B cell (primary cell): ENCODE data around the gene ASMTL.

Source experiments
- EZH2 ChIP-seq: IDR thresholded peaks from 2 replicates; pipeline ENCODE4 v1.6.1; 2012; ENCODE audit warnings: borderline replicate concordance, low read depth, mild to moderate bottlenecking, moderate library complexity, low read length; ENCODE audit not compliant: insufficient read depth, poor library complexity, severe bottlenecking
- TF ChIP-seq, protein P1 (sequence below): fragments of 200-600 bp; IDR thresholded peaks from one replicate; pipeline ENCODE4 v1.8.0; 2022; ENCODE audit warnings: antibody characterized with exemption, mild to moderate bottlenecking

DNA sequence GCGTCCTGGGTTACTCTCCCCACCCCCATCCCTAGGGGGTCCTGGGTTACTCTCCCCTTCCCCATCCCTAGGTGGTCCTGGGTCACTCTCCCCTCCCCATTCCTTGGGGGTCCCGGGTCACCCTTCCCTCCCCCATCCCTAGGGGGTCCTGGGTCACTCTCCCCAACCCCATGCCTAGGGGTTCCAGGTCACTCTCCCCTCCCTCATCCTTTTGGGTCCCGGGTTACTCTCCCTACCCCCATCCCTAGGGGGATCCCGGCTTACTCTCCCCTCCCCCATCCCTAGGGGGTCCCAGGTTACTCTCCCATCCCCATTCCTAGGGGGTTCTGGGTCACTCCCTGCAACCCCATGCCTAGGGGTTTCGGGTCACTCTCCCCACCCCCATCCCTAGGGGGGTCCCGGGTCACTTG, 1.5 kb downstream of the ASMTL start:
- no peak for TF ChIP-seq EZH2
- TF ChIP-seq, protein P1, sequence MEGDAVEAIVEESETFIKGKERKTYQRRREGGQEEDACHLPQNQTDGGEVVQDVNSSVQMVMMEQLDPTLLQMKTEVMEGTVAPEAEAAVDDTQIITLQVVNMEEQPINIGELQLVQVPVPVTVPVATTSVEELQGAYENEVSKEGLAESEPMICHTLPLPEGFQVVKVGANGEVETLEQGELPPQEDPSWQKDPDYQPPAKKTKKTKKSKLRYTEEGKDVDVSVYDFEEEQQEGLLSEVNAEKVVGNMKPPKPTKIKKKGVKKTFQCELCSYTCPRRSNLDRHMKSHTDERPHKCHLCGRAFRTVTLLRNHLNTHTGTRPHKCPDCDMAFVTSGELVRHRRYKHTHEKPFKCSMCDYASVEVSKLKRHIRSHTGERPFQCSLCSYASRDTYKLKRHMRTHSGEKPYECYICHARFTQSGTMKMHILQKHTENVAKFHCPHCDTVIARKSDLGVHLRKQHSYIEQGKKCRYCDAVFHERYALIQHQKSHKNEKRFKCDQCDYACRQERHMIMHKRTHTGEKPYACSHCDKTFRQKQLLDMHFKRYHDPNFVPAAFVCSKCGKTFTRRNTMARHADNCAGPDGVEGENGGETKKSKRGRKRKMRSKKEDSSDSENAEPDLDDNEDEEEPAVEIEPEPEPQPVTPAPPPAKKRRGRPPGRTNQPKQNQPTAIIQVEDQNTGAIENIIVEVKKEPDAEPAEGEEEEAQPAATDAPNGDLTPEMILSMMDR, result no peak
